ENCODE results near the gene NDUFA5.
"Not testable (repeated sequence)": the region's sequence is repeated elsewhere in the genome, so short reads cannot be mapped to it uniquely, and the experiment has no call there.

GRCh38 chr7:123530035-123530591 lies 27.5 kb downstream of the NDUFA5 start:
- not testable (repeated sequence) for TF ChIP-seq POLR2AphosphoS5 (IDR thresholded peaks at IDR 0.05; ENCODE audit: borderline replicate concordance, low read depth, low read length); EZH2 (IDR thresholded peaks at IDR 0.05)
